NCI-H345 (cell line): ENCODE results near the gene RTEL1.
"Not testable (repeated sequence)": the region's sequence is repeated elsewhere in the genome, so short reads cannot be mapped to it uniquely, and the experiment has no call there.

ENCODE experiments used
- DNase-seq: peaks from one replicate; lab custom pipeline; 2025; lab: John Stamatoyannopoulos, UW

The RTEL1 gene

DNA sequence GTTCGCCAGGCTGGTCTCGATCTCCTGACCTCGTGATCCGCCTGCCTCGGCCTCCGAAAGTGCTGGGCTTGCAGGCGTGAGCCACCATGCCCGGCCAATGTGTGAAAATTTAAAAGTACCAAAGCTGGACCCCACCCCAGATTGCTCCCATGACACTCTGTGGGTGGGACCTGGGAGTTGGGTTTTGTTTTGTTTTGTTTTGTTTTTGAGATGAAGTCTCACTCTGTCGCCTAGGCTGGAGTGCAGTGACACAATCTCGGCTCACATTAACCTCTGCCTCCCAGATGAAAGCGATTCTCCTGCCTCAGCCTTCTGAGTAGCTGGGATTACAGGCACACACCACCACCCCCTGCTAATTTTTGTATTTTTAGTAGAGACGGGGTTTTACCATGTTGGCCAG lies 13.6 kb downstream of the RTEL1 start:
- not testable (repeated sequence) for DNase-seq

DNA sequence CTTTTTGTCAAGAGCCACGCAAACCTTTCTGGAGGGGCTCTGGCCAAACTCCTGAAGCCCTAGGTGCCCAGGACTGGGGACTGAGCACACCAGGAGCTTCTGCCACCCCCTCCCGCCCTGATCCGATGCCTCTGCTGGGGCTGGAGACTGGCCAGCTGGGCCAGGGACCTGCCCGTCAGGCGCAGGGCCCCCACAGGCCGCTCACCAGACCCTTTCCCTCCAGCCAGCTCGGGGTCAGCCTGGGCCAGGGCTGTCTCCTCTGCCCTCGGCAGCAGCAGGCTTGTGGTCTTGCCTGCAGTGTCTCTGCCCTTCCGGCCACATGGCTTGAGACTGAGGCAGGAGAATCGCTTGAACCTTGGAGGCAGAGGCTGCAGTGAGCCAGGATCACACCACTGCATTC lies 14.6 kb downstream of the RTEL1 start:
- no peak for DNase-seq

DNA sequence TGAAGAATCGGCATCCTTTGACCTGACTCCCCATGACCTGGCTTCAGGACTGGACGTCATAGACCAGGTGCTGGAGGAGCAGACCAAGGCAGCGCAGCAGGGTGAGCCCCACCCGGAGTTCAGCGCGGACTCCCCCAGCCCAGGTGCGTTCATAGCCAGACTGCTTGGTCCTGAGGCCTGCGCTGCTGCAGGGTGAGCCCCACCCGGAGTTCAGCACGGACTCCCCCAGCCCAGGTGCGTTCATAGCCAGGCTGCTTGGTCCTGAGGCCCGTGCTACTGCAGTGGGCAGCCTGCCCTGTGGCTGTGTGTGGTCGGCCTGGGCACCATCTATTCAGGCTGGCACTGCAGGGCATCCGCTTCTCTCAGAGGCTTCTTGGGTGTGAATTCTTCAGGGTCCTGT lies 15.8 kb downstream of the RTEL1 start:
- DNase-seq = no peak

DNA sequence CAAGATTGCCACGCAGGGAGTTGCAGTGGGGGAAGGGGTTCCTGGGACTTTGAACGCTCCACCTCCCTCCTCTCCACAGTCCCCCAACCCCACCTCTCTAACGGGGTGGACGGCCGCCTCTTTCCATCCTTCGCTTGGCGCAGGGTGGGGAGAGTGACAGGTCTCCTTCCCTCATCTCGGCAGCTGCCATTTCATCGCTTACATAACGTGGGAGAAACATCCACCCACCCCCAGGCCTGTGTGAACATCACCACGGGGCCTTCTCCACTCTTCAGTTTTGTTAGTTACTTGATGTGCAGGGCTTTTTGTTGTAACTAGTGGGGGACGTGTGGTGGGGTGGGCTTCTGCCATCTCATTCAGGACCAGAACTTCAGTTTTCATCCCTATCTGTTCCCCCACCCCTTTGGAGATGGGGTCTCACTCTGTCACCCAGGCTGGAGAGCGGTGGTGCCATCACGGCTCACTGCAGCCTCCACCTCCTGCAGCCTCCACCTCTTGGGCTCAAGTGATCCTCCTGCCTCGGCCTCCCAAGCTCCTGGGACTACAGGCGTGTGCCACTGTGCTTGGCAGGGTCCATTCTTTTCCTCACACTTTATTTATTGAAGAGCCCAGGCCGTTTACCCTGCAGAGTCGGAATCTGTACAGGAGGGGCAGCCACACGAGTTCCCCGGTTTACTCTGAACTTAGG lies 17.7 kb downstream of the RTEL1 start:
- no peak for DNase-seq

DNA sequence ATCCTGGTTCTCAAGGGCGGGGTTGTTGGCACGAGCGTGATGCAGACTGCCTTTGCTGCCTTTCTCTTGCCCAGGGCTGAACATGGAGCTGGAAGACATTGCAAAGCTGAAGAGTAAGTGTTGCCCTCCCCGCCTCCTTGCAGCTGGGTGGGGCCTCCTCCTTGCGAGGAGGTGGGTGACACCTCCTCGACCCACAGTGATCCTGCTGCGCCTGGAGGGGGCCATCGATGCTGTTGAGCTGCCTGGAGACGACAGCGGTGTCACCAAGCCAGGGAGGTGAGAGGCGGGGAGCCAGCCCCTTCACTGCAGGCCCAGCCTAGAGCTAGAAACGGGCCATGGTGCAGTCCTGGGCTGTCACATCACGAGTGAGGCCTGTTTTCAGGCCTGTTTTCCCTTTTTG lies 20.0 kb downstream of the RTEL1 start:
- no peak for DNase-seq

DNA sequence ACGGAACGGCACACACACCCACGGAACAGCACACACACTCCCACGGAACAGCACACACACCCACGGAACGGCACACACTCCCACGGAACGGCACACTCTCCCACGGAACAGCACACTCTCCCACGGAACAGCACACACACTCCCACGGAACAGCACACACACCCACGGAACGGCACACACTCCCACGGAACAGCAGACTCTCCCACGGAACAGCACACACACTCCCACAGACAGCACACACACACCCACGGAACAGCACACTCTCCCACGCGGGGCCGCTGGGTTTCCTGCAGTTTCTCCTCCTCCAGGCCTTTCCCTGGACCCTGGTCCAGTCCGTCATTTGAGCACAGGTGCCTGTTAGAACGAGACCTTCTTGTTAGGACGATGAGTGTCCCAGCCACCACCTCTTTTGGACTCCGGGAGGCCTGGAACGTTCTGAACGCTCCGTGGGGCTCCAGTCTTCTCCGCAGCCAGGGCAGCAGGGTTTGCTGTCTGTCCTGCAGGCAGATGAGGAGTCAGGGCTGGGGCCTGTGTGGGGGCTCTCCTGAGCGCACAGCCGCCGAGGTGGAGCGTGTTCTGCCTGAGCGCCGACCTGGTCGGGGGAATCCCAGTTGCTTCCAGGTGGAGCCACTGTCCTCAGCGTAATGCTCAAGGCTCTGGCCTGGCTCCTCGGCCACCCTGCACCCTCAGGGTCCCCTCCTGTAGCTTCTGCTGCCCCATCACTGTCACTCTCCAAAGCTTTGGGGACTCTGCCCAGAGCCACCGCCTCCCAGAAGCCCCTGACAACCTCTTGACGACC lies 20.8 kb downstream of the RTEL1 start:
- DNase-seq = no peak

DNA sequence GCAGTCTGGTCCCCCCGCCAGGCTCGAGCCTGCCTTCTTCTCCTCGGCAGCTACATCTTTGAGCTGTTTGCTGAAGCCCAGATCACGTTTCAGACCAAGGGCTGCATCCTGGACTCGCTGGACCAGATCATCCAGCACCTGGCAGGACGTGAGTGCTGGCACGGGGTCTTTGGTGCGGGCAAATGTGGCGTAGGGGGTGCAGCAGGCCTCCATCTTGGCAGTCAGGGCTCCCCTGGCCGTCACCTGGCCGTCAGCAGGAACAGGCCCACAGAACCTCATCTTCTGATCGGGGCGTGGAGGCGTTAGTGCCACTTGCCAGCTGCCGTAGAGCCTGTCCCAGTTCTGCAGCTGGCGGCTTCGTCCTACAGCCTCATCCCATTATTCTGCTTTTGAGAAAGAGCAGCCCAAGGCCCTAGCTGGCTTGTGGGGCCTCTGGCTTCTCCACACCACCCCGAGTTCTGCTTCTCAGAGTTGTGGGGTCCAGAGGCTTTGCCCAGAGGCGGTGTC lies 21.7 kb downstream of the RTEL1 start:
- DNase-seq = no peak

DNA sequence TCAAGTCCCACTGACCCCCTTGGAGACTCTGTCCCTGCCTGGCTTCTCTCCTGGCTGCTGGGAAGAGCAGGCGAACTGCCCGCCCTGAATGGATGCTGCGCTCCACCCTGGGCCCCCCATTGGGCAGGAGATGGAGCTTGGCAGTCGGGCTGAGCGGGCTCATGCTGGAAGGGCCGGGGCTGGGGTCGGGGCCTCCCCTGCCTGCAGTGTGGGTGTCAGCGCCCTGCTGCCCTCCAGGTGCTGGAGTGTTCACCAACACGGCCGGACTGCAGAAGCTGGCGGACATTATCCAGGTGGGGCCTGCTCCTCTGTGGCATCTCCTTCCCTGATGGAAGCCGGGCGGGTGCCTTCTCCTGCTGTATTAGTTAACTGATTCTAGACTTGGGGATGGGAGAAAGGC lies 22.3 kb downstream of the RTEL1 start:
- DNase-seq = no peak

DNA sequence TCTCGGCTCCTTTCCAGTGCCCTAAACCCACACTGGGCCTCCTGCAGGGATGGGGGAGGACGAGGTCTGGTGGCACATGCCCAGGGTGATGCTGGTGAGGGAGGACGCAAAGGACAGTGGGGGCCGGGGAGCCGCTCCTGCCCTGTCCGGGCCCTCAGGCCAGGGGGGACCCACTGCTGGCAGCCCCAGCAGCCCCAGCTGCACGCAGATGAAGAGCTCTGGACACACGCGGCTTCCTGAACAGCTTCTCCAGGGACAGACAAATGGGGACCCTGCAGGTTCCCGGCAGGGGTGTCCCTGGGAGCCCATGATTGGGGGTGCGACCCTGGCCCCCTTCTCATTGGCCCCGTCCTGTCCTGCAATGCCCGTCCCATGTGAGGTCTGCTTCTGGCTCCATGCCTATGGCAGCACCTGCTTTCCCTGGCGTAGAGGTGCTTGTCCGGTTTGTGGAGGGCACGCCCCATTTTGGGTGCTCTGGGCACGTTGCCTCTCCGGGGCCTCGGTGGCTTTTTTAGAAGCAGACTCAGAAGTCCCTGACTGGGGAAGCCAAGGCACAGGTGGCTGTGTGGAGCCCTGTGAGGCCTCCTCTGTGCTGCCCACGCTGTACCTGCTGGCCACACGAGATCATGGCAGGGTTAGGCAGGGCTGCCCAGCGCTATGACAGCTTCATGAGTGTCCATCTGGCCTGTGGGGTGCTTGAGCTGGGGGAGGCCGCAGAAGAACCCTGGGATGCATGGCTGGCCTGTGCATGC lies 22.9 kb downstream of the RTEL1 start:
- no peak for DNase-seq

DNA sequence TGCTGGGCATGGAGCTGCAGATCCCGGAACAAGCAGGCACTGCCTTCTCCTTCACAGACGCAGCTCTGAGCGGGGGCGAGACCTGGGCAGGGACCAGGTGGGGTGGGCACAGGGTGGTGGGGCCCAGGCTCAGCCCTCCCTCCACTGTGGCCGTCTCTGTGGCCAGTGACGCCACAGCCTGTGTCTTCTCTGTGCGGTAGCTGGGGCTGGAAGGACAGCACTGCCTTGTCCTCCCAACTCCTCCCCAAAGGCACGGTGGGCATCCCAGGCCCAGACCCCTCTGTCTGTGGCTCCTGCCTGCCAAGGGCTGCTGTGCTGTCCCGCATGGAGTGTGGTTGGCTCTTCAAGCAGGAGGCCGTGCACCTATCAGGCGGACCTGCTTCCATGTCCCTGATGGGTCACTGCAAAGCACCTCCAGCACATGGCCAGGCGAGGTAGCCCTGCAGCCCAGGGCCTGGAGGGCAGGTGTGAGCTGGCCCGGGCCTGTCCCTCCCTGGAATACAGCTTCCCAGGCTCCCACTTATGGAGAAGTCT lies 23.6 kb downstream of the RTEL1 start:
- DNase-seq = no peak

DNA sequence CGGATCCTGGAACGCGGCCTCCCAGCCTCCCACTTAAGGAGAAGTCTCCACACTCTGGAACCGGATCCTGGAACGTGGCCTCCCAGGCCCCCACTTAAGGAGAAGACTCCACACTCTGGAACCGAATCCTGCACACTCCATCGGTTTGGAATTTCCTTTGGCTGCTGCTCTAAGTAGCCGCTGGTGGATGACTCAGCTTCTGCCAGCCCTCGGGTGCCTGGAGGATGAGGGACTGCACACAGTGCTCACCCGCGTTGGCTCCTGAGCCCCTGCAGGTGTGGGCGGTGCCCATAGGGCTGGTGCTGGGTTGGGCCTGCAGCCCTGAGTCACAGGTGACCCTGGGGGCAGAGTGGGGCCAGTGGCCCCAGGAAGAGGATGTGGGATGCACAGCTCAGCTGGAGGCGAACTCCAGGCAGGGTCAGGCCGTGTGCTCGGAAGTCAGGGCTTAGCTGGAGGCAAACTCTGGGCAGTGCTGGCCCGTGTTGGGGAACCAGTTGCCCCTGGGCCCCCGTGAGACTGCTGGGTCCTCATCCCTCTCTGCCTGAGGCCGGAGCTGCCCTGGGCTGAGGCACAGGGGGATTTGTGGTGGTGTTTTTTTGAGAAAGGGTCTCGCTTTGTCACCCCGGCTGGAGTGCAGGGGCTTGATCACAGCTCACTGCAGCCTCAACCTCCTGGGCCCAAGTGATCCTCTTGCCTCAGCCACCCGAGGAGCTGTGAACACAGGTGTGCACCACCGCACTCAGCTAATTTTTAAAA lies 24.4 kb downstream of the RTEL1 start:
- DNase-seq = no peak

DNA sequence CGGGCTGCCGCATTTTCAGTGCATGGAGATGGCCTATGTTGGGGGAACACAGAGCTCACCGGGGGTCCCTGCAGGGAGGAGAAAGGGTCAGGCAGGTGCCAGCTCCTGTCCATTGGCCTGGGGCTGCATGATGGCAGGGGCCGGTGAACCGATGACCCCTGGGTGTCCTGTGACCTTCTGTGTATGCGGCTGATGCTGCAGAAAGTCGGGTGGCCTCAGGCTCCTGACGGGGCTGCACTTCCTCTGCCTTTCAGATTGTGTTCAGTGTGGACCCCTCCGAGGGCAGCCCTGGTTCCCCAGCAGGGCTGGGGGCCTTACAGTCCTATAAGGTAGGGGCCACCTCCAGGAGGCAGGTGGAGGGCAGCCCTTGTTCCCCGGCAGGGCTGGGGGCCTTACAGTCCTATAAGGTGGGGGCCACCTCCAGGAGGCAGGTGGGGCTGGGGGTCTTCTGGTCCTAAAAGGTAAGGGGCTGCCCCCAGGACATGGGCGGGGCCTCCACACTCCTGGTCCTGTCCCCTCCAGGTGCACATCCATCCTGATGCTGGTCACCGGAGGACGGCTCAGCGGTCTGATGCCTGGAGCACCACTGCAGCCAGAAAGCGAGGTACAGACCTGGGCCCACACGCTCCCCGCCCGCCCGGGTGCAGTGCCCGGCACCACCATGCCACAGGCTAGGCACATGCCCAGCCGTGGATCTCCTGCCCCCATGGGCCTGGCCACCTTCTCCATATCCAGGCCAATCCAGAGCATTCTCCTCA lies 27.3 kb downstream of the RTEL1 start:
- DNase-seq = no peak

DNA sequence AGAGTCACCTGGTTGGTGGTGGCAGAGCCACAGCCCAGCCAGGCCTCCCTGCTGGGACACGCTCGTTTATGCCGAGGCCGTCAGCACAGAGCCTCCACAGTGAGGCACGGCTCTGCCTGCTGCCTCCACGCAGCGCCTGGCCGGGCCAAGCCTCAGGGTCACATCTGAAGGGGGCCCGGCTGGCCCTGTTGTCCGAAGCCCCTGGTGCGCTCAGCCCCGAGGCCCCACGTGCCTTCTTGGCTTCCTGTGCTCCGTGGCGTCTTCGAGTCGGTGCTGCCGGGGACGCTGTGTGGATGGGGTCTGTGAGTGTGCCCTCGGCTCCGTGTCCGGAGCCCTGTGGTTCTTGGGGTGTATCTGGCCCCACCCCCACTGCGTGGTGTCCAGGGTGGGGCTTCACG lies 28.0 kb downstream of the RTEL1 start:
- DNase-seq = no peak

DNA sequence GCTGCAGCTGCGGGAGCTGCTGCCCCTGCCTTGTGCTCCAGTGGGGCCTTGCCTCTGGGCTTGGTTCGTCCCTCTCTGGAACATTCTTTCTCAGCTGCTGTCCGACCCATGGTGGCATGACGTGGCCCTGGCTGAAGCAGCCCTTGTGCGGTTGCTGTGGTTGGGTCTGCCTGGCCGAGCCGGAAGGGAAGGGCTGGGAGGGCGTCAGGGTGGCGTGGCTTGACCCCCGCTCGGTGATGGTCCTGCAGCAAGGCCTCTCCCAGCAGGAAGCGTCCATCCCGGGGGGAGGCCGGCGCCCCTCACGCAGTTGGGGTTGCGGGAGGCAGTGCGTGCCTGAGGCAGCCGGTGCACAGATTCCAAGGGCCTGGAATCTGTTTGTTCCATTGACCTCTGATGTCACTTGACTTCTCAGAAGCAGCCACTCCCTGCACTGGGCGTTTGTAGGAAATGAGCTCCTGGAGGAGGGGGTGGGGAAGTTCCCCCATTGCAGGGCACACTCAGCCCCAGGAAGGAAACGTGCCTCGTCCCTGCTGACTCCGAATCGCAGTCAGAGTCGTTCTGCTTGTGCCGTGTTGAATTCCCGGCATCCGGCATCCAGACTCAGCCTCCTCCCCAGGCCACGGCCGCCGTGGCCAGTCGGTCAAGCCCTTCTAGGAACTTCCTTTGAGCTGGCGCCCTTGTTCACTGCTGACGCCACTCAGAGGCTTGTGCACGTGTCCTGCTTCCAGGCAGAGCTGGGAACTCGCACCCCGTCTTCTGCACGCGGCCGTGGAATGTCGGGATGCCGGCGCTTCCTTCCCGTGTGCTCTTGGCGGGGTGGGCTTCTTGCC lies 28.6 kb downstream of the RTEL1 start:
- no peak for DNase-seq

DNA sequence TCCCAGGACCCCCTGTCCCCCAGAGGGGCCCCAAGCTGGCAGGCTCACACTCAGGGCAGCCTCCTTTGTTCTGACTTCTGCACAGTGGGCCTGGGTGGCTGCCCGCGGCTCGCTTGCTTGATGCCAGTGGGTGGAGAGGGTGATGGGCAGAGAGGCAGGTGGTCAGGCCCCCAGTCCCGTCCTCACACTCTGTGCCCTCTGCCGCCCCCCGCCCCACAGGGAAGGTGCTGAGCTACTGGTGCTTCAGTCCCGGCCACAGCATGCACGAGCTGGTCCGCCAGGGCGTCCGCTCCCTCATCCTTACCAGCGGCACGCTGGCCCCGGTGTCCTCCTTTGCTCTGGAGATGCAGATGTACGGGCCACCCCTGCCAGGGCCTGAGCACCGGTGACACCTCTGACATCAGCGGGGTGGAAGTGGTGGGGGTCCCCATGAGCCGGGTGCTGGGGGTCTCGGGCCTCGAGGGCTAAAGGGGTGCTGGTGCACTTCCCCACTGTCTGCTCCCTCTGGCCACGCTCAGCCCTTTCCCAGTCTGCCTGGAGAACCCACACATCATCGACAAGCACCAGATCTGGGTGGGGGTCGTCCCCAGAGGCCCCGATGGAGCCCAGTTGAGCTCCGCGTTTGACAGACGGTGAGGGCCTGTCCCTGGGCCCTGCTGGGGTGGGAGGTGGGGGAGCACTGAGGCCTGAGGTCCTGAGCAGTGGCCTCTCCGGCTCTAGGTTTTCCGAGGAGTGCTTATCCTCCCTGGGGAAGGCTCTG lies 29.5 kb downstream of the RTEL1 start:
- no peak for DNase-seq

DNA sequence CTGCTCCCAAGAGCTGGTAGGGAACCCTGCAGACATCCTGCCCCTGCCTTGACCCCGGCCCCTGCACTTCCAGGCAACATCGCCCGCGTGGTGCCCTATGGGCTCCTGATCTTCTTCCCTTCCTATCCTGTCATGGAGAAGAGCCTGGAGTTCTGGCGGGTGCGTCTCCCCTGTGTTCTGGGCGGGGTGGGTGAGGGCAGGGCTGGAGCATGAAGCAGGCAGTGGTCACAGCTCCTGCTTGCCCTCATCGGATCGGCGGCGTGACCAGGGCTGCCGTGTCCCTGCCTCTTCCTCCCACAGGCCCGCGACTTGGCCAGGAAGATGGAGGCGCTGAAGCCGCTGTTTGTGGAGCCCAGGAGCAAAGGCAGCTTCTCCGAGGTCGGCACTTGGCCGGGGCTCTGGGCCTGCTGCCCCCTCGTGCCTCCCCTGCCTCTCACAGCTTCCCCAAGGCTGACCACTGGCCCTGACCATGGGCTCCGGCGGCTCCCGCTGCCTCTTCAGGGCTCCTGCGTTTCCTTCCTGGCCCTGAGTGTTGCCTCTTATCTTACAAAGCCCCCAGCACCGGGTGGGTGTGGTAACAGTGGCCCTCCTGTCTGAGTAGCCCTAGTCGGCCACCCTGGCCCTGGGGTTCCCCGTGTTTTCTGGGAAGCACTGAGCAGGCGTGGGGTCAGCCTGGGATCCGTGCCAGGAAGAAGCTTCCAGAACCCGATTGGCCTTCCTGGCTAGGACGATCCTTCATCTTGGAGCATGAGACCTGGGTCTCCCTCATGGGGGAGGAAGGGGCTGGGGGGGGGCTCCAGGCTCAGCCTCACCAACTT lies 30.3 kb downstream of the RTEL1 start:
- DNase-seq = no peak

DNA sequence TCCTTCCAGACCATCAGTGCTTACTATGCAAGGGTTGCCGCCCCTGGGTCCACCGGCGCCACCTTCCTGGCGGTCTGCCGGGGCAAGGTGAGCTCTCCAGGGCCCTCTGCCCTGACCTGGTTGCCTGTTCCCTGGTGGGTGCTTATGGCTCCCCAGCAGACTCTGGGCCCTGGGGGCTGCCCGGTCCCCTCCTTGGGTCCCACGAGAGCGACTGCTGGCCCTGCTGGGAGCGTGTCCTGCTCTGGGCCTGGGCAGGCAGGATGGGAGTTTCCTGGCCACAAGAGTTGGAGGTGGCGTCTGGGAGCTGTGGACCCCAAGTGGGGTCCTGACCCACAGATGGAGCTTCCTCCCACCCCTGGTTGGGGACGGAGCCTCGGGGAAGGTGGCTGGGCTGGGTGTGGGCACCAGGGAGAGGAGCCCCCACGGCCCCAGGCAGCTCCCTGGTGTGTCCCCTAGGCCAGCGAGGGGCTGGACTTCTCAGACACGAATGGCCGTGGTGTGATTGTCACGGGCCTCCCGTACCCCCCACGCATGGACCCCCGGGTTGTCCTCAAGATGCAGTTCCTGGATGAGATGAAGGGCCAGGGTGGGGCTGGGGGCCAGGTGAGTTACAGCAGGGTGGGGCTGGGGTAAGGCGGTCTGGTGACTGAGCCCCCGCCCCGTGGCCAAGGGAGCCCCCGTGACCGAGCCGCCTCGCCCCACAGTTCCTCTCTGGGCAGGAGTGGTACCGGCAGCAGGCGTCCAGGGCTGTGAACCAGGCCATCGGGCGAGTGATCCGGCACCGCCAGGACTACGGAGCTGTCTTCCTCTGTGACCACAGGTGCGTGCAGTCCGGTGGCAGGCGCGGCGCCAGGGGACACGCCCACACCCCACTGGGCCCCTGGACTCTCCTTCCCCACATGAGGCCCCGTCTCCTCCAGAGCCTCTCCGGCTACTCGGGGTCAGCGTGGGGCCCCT lies 31.2 kb downstream of the RTEL1 start:
- DNase-seq = no peak
